Measurements from ENCODE around the gene IREB2.

The IREB2 gene

DNA sequence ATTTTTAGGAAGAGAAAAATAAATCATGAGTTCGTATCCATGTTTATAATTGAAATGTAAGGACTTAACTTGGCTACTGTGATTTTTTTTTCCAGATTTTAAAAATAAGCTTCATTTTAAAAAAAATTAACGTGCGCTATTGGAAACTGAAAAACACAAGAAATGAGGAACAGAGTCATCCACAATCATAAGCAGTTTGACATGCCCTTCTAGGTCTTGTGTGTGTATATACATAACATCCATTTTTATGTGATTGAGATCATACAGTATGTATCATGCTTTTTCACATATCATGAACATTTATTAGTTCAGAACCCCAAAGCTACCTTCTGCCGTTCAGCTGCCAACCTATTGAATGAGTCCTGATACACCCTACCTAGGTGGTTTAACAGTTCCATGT lies 22.7 kb downstream of the IREB2 start:
- TF ChIP-seq SIN3A (IDR thresholded peaks at IDR 0.05; ENCODE audit: borderline replicate concordance, insufficient read depth, low read length) (no peak), FOXP2 (optimal IDR thresholded peaks at IDR 0.05; ENCODE audit: borderline replicate concordance, extremely low read depth, extremely low read length, insufficient read depth) (no peak), TAF1 (IDR thresholded peaks at IDR 0.05; ENCODE audit: borderline replicate concordance, insufficient read depth, low read length) (no peak), POLR2AphosphoS5 (IDR thresholded peaks at IDR 0.05; ENCODE audit: low read depth, low read length) (no peak)
- TF ChIP-seq, protein P1, sequence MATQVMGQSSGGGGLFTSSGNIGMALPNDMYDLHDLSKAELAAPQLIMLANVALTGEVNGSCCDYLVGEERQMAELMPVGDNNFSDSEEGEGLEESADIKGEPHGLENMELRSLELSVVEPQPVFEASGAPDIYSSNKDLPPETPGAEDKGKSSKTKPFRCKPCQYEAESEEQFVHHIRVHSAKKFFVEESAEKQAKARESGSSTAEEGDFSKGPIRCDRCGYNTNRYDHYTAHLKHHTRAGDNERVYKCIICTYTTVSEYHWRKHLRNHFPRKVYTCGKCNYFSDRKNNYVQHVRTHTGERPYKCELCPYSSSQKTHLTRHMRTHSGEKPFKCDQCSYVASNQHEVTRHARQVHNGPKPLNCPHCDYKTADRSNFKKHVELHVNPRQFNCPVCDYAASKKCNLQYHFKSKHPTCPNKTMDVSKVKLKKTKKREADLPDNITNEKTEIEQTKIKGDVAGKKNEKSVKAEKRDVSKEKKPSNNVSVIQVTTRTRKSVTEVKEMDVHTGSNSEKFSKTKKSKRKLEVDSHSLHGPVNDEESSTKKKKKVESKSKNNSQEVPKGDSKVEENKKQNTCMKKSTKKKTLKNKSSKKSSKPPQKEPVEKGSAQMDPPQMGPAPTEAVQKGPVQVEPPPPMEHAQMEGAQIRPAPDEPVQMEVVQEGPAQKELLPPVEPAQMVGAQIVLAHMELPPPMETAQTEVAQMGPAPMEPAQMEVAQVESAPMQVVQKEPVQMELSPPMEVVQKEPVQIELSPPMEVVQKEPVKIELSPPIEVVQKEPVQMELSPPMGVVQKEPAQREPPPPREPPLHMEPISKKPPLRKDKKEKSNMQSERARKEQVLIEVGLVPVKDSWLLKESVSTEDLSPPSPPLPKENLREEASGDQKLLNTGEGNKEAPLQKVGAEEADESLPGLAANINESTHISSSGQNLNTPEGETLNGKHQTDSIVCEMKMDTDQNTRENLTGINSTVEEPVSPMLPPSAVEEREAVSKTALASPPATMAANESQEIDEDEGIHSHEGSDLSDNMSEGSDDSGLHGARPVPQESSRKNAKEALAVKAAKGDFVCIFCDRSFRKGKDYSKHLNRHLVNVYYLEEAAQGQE (IDR thresholded peaks at IDR 0.05; ENCODE audit: insufficient read depth in 1 of 2, low read depth in 2 of 2, low read length in 2 of 2), result no peak

DNA sequence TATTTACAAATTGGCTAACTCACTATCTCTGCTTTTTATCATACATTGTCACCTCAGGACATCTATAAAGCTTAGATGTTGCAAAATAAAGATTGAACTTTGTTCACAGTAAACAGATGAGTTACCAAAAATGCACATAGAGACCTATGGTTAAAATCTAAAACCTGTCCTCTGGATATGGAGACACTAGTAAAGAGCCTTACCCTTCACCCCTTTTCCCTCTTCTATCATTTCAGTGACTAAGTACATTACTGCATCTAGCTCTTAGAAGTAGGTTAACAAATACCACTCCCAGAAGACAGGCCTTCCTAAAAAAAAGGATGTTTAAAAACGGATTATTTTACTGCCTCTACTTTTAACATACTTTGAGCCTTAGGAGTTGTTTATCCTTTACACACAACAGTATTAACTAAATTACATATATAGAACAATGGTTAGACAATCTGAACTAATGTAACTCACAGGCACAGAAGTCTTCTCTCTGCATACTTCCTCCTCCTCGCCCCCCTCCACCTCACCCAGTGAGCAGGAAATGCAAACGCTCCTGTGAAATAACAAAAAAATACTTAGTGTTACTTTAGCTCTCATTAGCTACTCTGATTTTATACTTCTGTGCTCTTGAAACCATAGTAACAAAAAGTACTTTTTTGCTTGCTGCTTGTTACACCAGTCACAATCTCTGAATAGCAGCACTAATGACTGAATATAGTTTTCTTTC lies 23.3 kb downstream of the IREB2 start:
- TF ChIP-seq POLR2AphosphoS5 (IDR thresholded peaks at IDR 0.05; ENCODE audit: low read depth, low read length) (no peak), TAF1 (IDR thresholded peaks at IDR 0.05; ENCODE audit: borderline replicate concordance, insufficient read depth, low read length) (no peak), FOXP2 (optimal IDR thresholded peaks at IDR 0.05; ENCODE audit: borderline replicate concordance, extremely low read depth, extremely low read length, insufficient read depth) (no peak), SIN3A (IDR thresholded peaks at IDR 0.05; ENCODE audit: borderline replicate concordance, insufficient read depth, low read length) (no peak)
- TF ChIP-seq, protein P1 (IDR thresholded peaks at IDR 0.05; ENCODE audit: insufficient read depth in 1 of 2, low read depth in 2 of 2, low read length in 2 of 2), result no peak

DNA sequence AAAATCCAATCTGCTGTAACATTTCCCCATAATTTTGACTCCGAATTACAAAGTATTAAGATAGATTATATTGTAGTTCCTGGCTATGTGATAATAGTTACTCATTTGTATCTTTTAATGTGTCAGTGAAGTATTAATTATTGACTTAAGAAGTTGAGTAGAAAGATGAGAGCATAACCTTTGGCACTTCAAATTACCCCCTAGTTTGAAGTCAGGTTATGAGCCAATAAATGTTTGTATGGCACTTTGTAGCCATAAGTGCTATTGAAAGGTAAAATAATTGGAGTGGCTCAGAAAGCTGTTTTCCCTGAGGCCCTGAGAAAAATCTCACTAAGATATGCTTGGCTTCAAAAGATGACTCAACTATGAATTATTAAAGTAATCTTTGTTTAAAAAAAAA lies 31.0 kb downstream of the IREB2 start:
- TF ChIP-seq, protein P1 (IDR thresholded peaks at IDR 0.05; ENCODE audit: insufficient read depth in 1 of 2, low read depth in 2 of 2, low read length in 2 of 2), result no peak
- TF ChIP-seq POLR2AphosphoS5 (IDR thresholded peaks at IDR 0.05; ENCODE audit: low read depth, low read length) (no peak), SIN3A (IDR thresholded peaks at IDR 0.05; ENCODE audit: borderline replicate concordance, insufficient read depth, low read length) (no peak), TAF1 (IDR thresholded peaks at IDR 0.05; ENCODE audit: borderline replicate concordance, insufficient read depth, low read length) (no peak), FOXP2 (optimal IDR thresholded peaks at IDR 0.05; ENCODE audit: borderline replicate concordance, extremely low read depth, extremely low read length, insufficient read depth) (no peak)

DNA sequence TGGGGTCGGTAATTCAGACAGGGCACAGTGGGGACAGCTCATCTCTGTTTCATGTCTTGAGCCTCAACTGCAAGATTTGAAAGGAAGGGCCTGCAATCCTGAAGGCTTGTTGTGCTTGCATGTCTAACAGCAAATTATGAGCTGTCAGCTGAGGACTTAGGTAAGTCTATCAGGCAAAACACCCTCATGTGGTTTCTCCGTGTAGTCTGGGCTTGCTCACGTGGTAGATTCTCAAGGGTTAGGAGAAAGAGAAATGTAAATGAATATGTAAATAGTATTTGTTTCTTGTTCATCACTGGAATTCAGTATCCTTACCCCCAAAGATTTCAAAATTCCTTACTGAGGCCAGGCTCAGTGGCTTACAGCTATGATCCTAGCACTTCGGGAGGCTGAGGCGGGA lies 39.3 kb downstream of the IREB2 start:
- TF ChIP-seq FOXP2 (optimal IDR thresholded peaks at IDR 0.05; ENCODE audit: borderline replicate concordance, extremely low read depth, extremely low read length, insufficient read depth), result no peak
- TF ChIP-seq POLR2AphosphoS5 (IDR thresholded peaks at IDR 0.05; ENCODE audit: low read depth, low read length), result no peak
- TF ChIP-seq TAF1 (IDR thresholded peaks at IDR 0.05; ENCODE audit: borderline replicate concordance, insufficient read depth, low read length), result no peak
- no peak for TF ChIP-seq SIN3A (IDR thresholded peaks at IDR 0.05; ENCODE audit: borderline replicate concordance, insufficient read depth, low read length)
- TF ChIP-seq, protein P1 (IDR thresholded peaks at IDR 0.05; ENCODE audit: insufficient read depth in 1 of 2, low read depth in 2 of 2, low read length in 2 of 2), result no peak
